Mesenchymal stem cell (in vitro differentiated cells and primary cell): Measurements from ENCODE around the gene ZSCAN21.

Experiments
- DNase-seq: peaks from one replicate; pipeline ENCODE4 v3.0.0-alpha.2; 2013
- H2AFZ ChIP-seq: one replicate; pipeline ENCODE4 v1.6.1; 2013; ENCODE audit warnings: low read depth, mild to moderate bottlenecking, control low read depth, inconsistent platforms, low read length, moderate library complexity
- H2AK5ac ChIP-seq: 2 replicates; pipeline ENCODE4 v1.6.1; 2013; ENCODE audit warnings: low read length, moderate library complexity, mild to moderate bottlenecking, inconsistent platforms; ENCODE audit not compliant: severe bottlenecking
- H2BK120ac ChIP-seq: one replicate; pipeline ENCODE4 v1.6.1; 2013; ENCODE audit warnings: low read depth, mild to moderate bottlenecking, inconsistent platforms, low read length, moderate library complexity
- H2BK12ac ChIP-seq, 2 experiments: one replicate each; pipeline ENCODE4 v1.6.1; 2013; ENCODE audit warnings: inconsistent platforms in 2 of 2, low read length in 2 of 2, mild to moderate bottlenecking in 2 of 2, moderate library complexity in 2 of 2, control low read depth in 1 of 2
- H2BK15ac ChIP-seq: one replicate; pipeline ENCODE4 v1.6.1; 2013; ENCODE audit warnings: mild to moderate bottlenecking, low read depth, inconsistent platforms; ENCODE audit not compliant: poor library complexity, severe bottlenecking
- H2BK5ac ChIP-seq: 2 replicates; pipeline ENCODE4 v1.6.1; 2013; ENCODE audit warnings: low read depth, mild to moderate bottlenecking, low read length, control low read depth, inconsistent platforms; ENCODE audit not compliant: poor library complexity, severe bottlenecking
- H3K14ac ChIP-seq, 2 experiments: one replicate each; pipeline ENCODE4 v1.6.1; 2013; ENCODE audit warnings: inconsistent platforms in 2 of 2, low read length in 2 of 2, control low read depth in 1 of 2, mild to moderate bottlenecking in 1 of 2, moderate library complexity in 1 of 2
- H3K18ac ChIP-seq, 2 experiments: one replicate each; pipeline ENCODE4 v1.6.1; 2013; ENCODE audit warnings: inconsistent platforms in 2 of 2, low read length in 2 of 2, control low read depth in 1 of 2, low read depth in 1 of 2, mild to moderate bottlenecking in 1 of 2
- H3K23ac ChIP-seq, 2 experiments: one replicate each; pipeline ENCODE4 v1.6.1; 2013; ENCODE audit warnings: inconsistent platforms in 2 of 2, low read length in 2 of 2, mild to moderate bottlenecking in 2 of 2, moderate library complexity in 2 of 2, control low read depth in 1 of 2
- H3K27ac ChIP-seq: 2 replicates; pipeline ENCODE4 v1.5.1; 2013; ENCODE audit warnings: mild to moderate bottlenecking, moderate library complexity, low read length, control low read depth, inconsistent platforms; ENCODE audit not compliant: poor library complexity, severe bottlenecking
- H3K27me3 ChIP-seq, 2 experiments: 2 replicates each; pipeline versions ENCODE4 v1.6.1 to v1.7.0; 2013; ENCODE audit warnings: low read length in 2 of 2, mild to moderate bottlenecking in 2 of 2, moderate library complexity in 2 of 2, control low read depth in 1 of 2, inconsistent platforms in 1 of 2; ENCODE audit not compliant: control insufficient read depth in 1 of 2, insufficient read depth in 1 of 2
- H3K36me3 ChIP-seq, 2 experiments: 2 replicates each; pipeline versions ENCODE4 v1.6.1 to v1.7.0; 2013; ENCODE audit warnings: low read length in 2 of 2, control low read depth in 1 of 2, inconsistent platforms in 1 of 2, low read depth in 1 of 2, mild to moderate bottlenecking in 1 of 2; ENCODE audit not compliant: insufficient read depth in 2 of 2, control insufficient read depth in 1 of 2
- H3K4ac ChIP-seq, 2 experiments: one replicate each; pipeline ENCODE4 v1.6.1; 2013; ENCODE audit warnings: inconsistent platforms in 2 of 2, low read length in 2 of 2, mild to moderate bottlenecking in 2 of 2, moderate library complexity in 2 of 2, control low read depth in 1 of 2, low read depth in 1 of 2
- H3K4me1 ChIP-seq: 2 replicates; pipeline ENCODE4 v1.6.1; 2013; ENCODE audit warnings: low read depth, low read length, control low read depth; ENCODE audit not compliant: control insufficient read depth, insufficient read depth
- H3K4me2 ChIP-seq: 2 replicates; pipeline ENCODE4 v1.6.1; 2013; ENCODE audit warnings: low read length, mild to moderate bottlenecking, inconsistent platforms; ENCODE audit not compliant: poor library complexity, severe bottlenecking
- H3K4me3 ChIP-seq, 2 experiments: 2 replicates each; pipeline versions ENCODE4 v1.5.1 to v1.7.0; 2013; ENCODE audit warnings: low read length in 2 of 2, mild to moderate bottlenecking in 2 of 2, control low read depth in 1 of 2, low read depth in 1 of 2; ENCODE audit not compliant: insufficient read depth in 1 of 2
- H3K79me1 ChIP-seq: replicated peaks from 2 replicates; pipeline ENCODE4 v1.6.1; 2013; ENCODE audit warnings: mild to moderate bottlenecking, control low read depth, low read length, inconsistent platforms; ENCODE audit not compliant: poor library complexity, severe bottlenecking
- H3K9ac ChIP-seq: 2 replicates; pipeline ENCODE4 v1.7.0; 2013; ENCODE audit warnings: mild to moderate bottlenecking, low read length, moderate library complexity
- H3K9me3 ChIP-seq: 2 replicates; pipeline ENCODE4 v1.7.0; 2013; ENCODE audit warnings: mild to moderate bottlenecking, low read length; ENCODE audit not compliant: control insufficient read depth
- H4K8ac ChIP-seq: one replicate; pipeline ENCODE4 v1.6.1; 2013; ENCODE audit warnings: inconsistent platforms, mild to moderate bottlenecking, low read length, moderate library complexity
- H4K91ac ChIP-seq: one replicate; pipeline ENCODE4 v1.6.1; 2013; ENCODE audit warnings: mild to moderate bottlenecking, low read length, inconsistent platforms
- WGBS: methylation state at CpG from one replicate; pipeline ENCODE4 v1.1.7; 2013; ENCODE audit warnings: mixed read lengths; 5-methylcytosine and 5-hydroxymethylcytosine counted together

The ZSCAN21 gene

GRCh38 chr7:100099452-100099851 is 49.9 kb downstream of the ZSCAN21 start:
- Histone ChIP-seq H3K23ac (no peak overlapping the region), H3K4me3 (peak overlapping the region; percentile 41 to 85), H2BK12ac (no peak overlapping the region), H2AK5ac (peak overlapping the region; percentile 50), H3K4ac (peak overlapping the region in 1 of 2 experiments; percentile 36), H3K4me2 (peak overlapping the region; percentile 48), H2BK5ac (no peak overlapping the region), H3K14ac (no peak overlapping the region), H3K27me3 (no peaks in the 10 kb centered on the region), H3K4me1 (peaks cover 21% of the 10 kb centered on the region), H3K27ac (no peak overlapping the region), H3K18ac (no peak overlapping the region), H4K91ac (peak overlapping the region; percentile 25), H3K79me1 (peaks cover 28% of the 10 kb centered on the region), H4K8ac (peak overlapping the region; percentile 7), H3K9me3 (no peaks in the 10 kb centered on the region), H2BK120ac (no peak overlapping the region), H2BK15ac (no peak overlapping the region), H3K36me3 (peaks cover 53 to 61% of the 10 kb centered on the region in 2 experiments), H2AFZ (no peak overlapping the region), H3K9ac (peak overlapping the region; percentile 90)
- no peak for DNase-seq
- WGBS, result 92% methylated on average over 12 of the region's 12 CpGs

DNA sequence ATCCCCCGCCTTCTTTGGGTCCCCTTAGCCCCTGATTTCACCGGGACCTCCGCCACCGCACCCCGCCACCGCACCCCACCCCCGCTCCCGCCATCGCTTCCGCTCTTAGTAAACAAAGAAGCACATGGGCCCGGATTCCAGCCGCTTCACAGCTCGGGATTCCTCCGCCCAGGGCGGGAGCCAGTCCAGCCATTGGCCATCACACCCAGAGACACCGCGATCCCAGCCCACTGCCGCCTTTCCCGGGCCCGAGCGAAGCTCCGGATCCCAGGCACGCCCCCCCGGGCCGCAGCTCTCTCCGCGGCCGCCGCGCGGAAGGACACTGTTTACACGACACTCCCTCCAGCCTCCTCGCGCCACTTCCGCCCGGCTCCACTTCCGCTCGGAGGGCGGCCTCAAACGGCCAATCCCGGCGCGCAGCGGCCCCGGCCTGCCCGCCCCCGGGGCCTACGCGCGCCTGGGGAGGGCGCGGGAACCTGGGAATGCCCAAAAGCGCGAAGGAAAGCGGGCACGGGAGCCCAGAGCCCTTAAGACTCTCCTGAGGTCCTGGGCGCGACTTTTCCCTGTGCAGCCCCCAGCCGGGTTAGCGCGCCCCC is 50.9 kb downstream of the ZSCAN21 start:
- WGBS, result under 1% methylated on average over 55 of the region's 61 CpGs
- Histone ChIP-seq H3K4me3 (peak overlapping the region; percentile 74 to 85), H4K91ac (no peak overlapping the region), H3K23ac (no peak overlapping the region), H3K36me3 (peaks cover 59 to 60% of the 10 kb centered on the region in 2 experiments), H2BK5ac (no peak overlapping the region), H2BK12ac (no peak overlapping the region), H3K27me3 (no peaks in the 10 kb centered on the region), H4K8ac (no peak overlapping the region), H3K18ac (peak overlapping the region in 1 of 2 experiments; percentile 83), H3K4me1 (peaks cover 21% of the 10 kb centered on the region), H2AFZ (no peak overlapping the region), H2BK120ac (peak overlapping the region; percentile 74), H2BK15ac (peak overlapping the region; percentile 54), H3K9ac (peak overlapping the region; percentile 90), H3K4ac (peak overlapping the region in 1 of 2 experiments; percentile 30), H3K79me1 (peaks cover 26% of the 10 kb centered on the region), H2AK5ac (no peak overlapping the region), H3K9me3 (no peaks in the 10 kb centered on the region), H3K27ac (peak overlapping the region; percentile 81), H3K4me2 (peak overlapping the region; percentile 93), H3K14ac (no peak overlapping the region)
- DNase-seq, result peak; percentile 99

GRCh38 chr7:100101016-100101862 is 51.7 kb downstream of the ZSCAN21 start, which contains the start of the genes AP4M1 and MCM7:
Gene AP4M1, plus strand, starts transcription at chr7:100101643. Its CDS starts 72 bp downstream, at chr7:100101715.
Gene MCM7, minus strand, starts transcription at chr7:100101397. Its CDS starts 103 bp downstream, at chr7:100101294.
- Histone ChIP-seq H2AK5ac (peak within 1 kb of the TSS; percentile 68), H3K4me2 (peak within 1 kb of the TSS; percentile 93), H2AFZ (peak within 1 kb of the TSS; percentile 8), H2BK120ac (peak within 1 kb of the TSS; percentile 98), H3K4me1 (peaks cover 21% of the 10 kb centered on the region), H4K8ac (peak within 1 kb of the TSS; percentile 86), H3K14ac (no peak within 1 kb of the TSS), H3K27ac (peak within 1 kb of the TSS; percentile 91), H3K18ac (peak within 1 kb of the TSS; percentile 83 to 90), H3K4ac (peak within 1 kb of the TSS; percentile 58 to 88), H2BK12ac (peak within 1 kb of the TSS; percentile 73 to 78), H3K9me3 (no peaks in the 10 kb centered on the region), H2BK15ac (peak within 1 kb of the TSS; percentile 92), H2BK5ac (peak within 1 kb of the TSS; percentile 15), H3K79me1 (peaks cover 19% of the 10 kb centered on the region), H3K23ac (no peak within 1 kb of the TSS), H3K27me3 (no peaks in the 10 kb centered on the region), H3K9ac (peak within 1 kb of the TSS; percentile 90), H3K4me3 (peak within 1 kb of the TSS; percentile 74 to 85), H4K91ac (peak within 1 kb of the TSS; percentile 81), H3K36me3 (peaks cover 59 to 60% of the 10 kb centered on the region in 2 experiments)
- under 1% methylated on average over 76 of the region's 80 CpGs for WGBS
- peak; percentile 99 for DNase-seq
